GM20431 (cell line): ENCODE data around the gene SLAMF9.

Source experiments
- in situ Hi-C: fragments of 300-500 bp; cut with MseI, MboI; formaldehyde crosslinking; loops from one replicate; pipeline ENCODE4 v1.15.0; 2020; ENCODE audit warnings: low sequenced_read_pairs; ENCODE audit not compliant: unreplicated experiment

The SLAMF9 gene

DNA sequence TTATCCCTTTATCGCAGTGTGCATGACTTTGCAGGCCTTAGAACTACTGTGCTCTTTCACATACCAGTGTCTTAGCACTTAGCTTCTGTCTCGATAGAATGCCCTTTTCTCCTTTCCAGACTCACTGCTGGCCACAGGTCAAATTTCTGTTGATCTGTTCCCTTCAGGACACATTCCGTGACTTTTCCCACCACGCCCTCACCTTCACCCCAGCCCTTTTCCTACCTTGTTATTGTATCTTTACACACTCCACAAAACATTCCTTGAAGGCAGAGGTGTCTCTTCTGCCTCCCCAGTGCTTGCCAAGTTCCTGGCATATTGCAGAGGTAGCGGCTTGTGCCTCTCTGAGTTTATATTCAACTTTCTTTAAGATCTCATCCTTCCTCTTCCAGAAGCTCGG, 4.9 kb downstream of the SLAMF9 start:
- in situ Hi-C loops = no loop called here

DNA sequence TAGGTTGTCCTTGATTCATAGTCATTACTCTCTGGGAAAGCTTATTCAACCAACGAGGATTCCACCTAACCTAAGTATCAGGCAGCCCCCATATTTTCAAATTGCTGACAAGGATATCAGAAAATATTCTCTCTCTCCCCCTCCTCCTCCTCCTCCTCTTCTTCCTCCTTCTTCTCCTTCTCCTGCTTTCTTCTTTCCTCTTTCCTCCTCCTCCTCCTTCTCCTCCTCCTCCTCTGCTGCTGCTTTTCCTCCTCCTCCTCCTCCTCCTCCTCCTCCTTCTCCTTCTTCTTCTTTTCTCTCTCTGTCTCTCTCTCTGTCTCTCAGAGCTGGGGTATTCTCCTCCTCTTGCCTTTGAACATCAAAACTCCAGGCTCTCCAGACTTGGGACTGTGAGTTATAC, 6.1 kb downstream of the SLAMF9 start:
- in situ Hi-C loops = no loop called here

DNA sequence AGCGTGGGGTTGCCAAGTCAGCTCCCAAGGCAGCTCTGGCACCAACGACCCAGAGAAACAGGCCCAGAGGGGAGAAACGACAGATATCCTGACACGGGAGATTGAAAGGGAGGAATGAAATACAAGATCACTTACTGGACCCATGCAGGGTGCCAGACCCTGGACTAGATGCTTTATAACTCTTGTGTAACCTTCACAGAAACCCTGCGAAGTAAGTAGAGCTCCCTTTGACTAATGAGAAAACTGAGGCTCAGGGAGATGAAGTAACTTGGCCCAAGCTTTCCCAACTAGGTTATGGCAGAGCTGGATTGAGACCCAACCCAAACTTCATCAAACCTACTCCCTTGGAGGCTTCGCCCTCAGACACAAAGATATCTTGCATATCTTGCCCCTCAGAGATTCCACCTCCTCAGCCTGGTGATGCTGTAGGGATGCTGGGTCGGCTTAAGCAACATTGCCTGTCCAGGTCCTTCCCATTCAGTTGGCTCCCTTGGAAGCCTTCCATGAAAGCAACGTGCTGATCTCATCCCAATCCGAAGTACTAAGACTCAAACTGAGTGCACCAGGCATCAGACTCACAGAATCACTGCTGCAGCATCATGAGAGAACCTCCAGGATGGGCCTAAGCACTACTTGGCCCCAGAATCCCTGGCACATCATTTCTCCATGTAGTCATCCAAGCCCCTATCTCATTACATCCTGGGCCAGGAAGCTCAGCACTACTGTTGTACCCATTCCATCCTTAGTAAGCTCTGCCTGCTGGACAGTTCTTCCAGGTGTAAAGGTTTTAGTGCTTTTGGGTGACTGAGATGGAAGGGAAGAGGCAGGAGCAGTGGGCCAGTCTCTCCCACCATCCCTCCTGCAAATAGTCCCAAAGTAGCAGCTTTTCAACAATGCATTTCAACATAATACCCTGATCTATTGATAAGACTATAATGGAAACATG, 7.5 kb downstream of the SLAMF9 start:
- in situ Hi-C loops = no loop called here

DNA sequence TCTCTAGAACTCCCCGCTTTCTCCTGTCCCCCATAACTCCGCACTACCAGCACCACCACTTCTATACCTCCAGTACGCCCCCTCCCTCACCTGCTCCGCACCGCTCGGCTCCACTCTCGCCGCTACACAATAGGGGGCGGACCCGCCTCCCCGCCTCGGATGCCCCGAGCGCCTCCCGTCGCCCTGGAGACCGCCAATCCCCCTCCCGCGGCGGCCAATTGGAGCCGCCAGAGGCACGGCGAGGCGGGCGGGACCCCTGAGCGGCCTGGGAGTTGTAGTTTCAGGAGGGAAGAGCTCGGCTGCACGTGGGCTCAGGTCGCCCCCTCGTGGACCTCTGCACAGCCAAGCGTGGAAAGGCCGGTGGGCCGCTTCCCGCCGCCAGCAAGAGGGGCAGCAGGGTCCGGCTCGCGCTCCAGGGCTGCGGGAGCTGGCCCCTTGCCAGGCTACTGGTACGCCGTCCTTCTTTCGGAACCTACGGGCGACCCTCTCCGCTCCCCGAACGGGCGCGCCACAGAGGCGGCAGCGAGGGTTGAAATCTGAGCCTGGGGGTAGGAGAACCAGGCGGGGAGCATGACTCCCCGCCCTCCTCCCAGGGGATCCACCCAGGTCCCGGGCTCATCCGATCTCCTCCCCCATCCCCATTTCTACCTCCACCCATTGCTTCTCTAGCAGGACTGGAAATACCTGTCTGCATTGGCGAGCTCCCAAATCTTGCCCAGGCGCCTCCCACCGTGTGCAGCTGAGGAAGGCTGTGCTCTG, 8.4 kb downstream of the SLAMF9 start, which contains the start of gene IGSF9:
IGSF9 (minus strand) TSS at position 131 of the 759 bp plus-strand sequence. CDS start 2,159 bp downstream, outside the sequence.
- in situ Hi-C loops = no loop called here

DNA sequence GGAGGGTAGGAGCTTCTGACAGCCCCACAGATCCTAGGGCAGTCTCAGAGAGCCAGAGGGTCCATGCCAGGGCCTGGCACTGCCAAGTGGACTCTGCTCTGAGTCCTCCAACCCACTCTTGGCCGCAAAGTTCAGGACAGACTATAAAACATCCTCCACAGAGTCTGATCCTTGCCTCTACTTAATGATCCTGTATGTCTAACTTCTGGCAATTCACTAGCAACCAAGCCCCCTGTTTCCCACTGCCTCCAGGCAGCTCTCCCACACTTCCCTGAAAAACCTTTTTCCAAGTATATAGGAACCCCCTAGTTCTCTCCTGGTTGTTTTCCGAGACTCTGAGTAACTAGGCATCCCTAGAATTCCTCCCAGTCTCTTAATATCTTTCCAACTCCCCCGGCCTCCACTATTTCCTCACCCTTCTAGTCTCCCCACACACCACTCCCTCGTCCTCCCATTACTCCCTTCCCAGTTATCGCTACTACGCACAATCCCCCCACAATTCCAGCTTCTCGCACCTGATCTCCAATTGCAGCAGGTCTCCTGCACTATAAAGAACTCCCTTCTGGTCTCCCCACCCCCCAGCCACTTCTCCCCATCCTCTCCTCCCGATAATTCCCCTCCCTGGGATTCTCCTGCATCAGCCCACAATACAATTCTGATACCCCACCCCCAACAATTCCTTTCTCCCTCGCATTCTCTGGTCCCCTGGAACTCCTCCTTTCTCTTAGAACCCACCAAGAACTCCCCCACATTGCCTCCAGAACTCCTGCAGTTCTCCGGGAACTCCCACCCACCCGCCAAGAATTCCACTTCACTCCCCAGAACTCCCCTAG, 9.2 kb downstream of the SLAMF9 start:
- in situ Hi-C loops = no loop called here

DNA sequence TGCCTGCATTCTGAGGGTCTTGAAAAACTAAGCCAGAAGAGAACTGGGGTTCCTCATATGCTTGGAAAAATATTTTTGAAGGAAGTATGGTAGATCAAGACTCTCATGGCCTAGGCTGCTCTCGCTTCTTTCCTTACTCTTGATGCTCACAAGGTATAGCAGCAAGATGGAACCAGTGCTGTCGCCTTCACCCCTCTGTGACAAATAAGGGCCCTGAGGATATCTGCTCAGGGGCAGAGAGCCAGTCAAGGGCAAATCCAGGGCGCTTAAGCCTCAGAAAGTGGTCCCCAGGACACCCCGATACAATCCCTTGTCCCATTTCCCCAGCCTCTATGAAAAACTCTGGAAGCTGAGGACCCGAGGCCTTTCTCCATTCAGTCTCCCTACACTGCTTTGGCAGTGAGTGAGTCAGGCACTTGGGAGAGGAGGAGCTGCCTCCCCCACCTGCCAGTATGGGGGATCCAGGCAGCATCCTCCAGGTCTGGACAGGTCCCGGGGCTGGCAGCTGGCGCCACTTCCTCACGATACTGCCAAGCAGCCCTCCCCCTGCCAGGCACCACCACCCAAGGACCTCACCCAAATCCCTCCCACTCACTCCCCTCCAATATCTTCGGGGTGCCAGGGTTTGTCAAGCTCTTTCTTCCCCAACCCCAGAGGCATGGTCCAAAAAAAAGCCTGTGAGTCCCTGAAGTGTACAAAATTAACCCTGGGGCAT, 10.0 kb downstream of the SLAMF9 start:
- in situ Hi-C loops = no loop called here

DNA sequence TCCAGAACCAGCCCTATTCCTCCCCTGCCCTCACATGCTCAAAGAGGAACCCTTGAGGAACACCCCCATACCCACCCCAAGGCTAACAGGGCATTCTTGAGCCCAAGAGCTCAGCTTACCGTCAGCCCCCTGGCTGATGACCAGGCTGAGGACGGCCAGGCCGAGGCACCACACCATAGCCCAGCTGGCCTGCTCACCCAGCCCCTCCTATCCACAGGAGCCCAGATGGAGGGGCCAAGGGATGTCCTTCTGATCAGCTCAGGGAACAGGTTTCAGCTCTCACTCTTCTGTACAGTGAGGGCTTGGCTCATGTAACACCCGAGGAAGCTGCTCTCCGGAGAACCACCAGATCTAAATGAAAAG, 10.8 kb downstream of the SLAMF9 start:
- in situ Hi-C loops = no loop called here

DNA sequence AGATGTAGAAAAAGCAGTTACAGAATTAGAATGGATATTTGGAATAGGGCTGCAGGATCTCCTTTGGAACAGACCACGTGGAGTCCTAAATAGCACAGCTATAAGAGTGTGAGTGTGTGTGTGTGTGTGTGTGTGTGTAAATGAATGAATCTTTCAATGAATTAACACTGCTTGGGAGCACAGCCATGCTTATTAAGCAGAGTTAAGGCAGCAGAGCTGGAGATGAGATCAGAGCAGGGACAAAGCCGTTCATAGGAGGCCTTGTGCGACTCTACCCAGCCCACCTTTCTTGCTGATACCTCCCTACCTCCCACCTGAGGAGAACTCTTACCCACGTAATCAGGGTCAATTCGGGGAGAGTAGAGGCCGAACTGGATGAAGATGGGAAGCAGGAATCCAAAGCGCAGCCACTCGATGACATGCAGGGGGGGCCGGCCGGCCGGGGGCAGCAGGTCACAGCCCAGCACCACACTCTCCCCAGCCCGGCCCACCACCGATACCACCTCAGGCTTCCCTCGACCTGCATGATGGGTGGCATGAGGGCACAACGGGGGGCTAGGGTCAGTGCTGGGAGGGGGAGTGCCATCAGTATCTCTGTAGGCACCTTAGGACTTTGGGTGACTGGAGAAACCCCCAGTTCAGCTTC, 11.3 kb downstream of the SLAMF9 start:
- in situ Hi-C loops = no loop called here

DNA sequence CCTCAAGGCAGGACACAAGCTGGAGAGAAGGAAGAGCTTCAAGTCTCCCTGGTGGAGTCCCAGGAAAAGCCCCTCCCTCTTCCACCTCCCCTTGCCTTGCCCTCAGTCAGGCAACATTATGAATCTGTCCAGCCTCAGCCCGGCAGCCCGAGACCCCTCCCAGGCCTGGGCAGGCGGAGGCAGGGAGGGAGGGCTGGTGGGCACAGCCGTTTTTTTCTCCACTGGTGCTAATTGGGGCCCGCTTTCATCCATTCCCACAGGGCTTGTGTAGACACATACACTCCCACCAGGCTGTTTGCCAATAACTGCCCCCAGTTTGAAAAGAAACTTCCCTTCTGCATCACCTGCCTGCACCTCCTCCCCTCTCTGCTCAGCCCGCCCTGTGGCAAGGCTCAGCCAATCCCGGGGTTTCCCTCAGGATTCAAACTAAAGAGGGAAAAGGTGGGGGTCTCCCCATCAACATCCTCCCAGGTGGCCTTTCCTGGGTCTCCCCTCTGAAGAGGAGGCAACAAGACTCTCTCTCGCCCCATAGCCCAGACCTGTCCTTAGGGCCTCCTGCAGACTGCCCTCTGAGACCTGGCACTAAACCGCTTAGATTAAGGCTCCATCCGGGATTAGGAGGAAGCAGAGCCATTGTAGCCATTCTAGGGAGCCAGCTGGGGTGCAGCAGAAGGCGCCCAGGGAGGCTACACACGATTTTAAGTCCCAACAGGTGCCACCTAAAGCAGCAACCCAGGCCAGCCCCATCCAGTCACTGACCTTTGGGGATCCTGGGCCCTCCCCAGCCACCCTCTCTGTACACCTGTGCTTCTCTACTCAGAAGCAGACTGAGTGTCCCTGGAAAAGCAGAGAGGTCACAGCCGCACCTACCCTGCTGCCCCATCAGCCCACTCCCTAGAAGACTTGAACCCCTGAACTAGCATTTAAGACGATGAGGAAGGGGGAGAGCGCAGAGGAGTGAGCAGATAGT, 12.2 kb downstream of the SLAMF9 start:
- in situ Hi-C loops = no loop called here

DNA sequence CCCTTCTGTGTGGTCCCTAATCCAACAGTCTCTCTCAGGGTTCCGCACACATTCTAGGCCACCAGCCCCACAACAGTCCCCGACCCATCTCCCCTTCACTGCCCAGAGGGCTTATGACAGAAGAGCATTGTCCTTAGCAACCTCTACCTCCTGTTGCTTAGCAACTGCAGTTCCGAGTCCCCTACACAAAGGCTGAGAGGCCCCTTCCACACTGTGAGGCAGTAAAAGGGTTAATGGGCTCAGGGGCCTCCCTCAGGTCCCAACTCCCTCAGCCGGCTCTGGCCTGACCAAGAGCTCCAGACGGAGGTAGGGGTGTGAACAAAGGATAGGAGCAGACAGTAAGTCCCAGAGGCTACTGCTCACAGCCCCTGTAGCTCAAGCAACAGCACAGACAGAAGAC, 12.9 kb downstream of the SLAMF9 start:
- in situ Hi-C loops = no loop called here

DNA sequence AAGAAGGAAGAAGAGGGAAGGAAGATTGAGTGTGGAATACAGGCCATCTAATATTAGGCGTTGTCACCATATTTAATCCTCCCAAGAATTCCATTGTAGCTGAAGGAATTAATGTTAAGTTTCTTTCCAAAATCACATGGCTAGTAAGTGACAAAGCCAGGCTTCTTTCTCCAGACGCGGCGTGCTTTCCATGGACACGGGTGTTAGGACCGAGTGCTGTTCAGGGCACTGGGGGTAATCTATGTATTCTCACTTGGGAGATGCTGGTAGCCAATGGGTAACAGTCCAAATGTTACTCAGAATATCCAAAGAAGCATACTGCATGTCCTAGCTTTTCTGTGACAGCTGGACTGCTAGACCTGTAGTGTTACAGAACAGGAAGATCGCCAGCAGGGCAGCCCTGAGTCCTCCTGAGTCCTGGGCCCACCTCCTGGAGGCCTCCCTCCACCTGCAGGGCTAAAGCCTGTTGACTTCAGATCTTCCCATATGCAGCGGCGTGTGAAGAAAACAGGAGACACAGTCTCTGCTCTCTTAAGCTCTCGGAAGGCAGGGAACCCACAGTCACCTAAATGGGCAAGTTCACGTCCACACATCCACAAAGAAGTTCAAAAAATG, 13.9 kb downstream of the SLAMF9 start:
- in situ Hi-C loops = no loop called here

DNA sequence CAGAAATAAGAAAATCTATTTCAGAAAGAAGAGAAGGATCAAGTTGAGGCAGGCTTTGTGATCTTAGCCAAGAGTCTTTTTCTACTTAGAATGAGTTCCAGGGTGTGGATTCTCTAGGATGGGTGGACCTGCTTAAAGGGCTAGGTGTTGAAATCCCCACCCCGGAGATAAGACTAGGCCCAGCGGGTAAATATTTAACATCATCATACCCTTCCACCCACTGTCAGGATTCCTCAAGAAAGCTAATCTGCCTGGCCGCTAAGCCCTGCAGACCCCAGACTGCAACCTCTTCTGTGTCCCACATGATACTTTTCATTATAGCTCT, 14.4 kb downstream of the SLAMF9 start:
- in situ Hi-C loops = no loop called here

DNA sequence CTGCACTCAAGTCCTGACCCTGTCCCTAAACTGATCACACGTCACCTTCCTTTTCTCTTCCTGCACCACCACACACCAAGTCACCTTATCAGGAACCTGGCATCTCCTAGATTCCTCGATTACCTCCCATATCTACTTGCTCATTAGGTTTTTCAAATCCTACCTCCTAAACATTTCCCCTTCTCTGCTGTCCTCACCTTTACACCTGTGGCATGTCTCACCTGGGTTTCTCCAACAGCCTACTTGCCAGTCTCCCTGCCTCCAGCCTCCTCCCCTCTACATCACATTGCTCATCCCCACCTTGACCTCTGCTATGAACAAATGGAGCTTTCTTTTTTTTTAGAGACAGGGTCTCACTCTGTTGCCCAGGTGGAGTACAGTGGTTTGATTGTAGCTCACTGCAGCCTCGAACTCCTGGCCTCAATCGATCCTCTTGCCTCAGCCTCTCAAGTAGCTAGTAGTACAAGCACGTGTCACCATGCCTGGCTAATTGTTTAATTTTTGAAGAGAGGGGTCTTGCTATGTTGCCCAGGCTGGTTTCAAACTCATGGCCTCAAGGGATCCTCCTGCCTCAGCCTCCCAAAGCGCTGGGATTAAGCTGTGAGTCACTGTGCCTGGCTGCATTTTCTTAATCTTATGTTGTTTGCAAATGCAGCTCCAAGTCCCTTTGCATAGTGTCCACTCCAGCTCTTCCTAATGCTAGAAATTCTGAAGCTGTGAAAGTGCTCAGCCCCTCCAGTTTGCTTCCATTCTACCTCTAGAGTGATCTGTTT, 14.9 kb downstream of the SLAMF9 start:
- in situ Hi-C loops = no loop called here

DNA sequence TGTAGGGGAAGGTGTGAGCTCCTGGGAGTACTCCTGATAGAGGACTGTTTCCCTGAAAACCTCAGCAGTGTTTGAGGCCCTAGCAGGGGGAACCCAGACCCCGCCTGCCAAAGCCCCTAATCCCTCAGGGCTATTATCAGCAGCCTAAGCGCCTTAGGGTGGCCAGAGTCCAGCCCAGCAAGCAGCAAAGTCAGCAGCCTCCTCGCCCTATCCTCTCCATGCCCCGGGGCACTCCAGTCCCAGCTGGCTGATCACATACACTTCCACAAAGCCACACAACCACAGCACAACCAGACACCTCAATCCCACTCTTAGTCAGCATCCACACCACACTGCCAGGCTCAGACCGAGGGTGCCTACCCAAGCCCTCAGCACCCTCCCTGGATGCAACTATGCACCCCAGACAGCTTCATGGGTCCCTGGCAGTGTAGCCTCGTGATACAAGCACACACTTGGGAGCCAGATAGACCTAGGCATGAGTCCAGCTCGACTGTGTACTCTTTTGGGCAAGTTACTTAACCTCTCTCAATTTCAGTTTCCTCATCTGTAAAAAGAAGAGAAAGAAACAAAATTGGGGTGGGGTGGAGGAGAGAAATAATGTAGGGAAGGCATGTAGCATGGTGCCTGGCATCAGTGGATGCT, 15.7 kb downstream of the SLAMF9 start:
- in situ Hi-C loops = no loop called here

DNA sequence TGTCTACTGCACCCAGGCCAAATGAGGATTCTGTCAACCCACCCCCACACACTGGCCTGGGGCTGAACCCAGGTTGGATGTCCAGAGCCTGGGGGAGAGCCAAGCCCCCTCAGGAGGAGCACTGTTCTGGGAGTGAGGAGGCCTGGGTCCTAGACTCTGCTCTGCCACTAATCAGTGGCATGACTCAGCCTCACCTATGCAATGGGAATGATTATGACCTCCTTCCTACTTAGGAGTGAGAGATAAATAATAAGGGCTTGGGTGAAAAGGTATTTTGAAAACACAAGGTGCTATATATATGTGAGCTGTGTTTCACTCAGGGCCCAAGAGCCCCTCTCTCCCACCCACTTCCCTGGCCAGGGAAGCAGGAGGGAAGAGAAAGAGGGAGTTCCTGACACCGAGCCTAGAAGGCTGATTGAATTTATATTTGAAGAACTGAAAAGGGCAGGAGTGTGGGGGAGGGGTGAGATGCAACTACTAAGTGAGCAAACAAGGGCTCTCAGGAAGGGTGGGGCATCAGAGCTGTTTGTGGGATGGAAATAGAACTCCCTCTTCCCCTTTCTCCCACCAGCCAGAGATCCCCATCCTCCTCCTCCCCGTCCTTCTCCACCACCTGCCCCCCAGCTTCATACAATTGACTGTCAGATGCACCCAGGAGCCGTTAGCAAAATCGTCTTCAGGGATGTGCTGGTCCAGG, 16.8 kb downstream of the SLAMF9 start:
- in situ Hi-C loops = no loop called here

DNA sequence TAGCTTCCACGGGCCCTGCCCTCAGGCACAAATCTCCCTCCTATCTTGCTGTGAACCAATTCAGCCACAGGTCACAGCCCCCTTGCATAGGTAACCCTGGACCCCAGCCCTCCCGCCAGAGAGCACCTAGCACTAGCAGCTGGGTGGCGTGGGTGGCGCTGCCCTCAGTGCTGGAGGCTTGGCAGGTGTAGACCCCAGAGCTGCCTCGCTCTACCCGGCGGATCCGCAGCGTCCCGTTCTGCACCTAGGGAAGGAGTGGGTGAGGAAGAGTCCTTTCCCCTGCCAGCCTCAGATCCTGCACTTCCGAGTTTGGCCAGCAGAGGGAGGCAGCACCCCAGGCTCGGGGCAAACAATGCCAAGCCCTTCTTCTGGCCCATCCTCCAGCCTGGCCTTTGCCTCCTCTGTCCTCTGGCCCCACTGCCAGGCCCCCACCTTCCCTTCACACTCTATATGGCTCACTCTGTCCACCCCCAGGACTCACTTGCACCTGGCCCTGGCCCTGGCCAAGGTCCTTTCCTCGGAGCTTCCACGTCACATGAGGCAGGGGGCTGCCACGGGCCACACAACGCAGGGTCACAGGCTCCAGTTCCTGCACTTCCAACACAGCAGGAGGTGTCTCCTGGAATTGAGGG, 17.6 kb downstream of the SLAMF9 start:
- in situ Hi-C loops = no loop called here
